ENCODE results near the gene PAX7.
"Not testable (repeated sequence)": the region's sequence is repeated elsewhere in the genome, so short reads cannot be mapped to it uniquely, and the experiment has no call there.

PAX7 gene

GRCh38 chr1:18760156-18760555, 129.5 kb downstream of the PAX7 start:
- H3K4me3 ChIP-seq: no peak overlapping the region
- no peak for DNase-seq (ENCODE audit: low spot score)
- no peak for TF ChIP-seq CTCF (IDR thresholded peaks at IDR 0.05)

GRCh38 chr1:18761948-18762840, 131.5 kb downstream of the PAX7 start:
- no peak for DNase-seq (ENCODE audit: low spot score)
- no peak for TF ChIP-seq CTCF (IDR thresholded peaks at IDR 0.05)
- Histone ChIP-seq H3K27ac (no peak overlapping the region), H3K4me3 (no peak overlapping the region)

More at GRCh38 chr1:18760156-18760555, 129.5 kb downstream of the PAX7 start:
- H3K27ac ChIP-seq: no peak overlapping the region

GRCh38 chr1:18764362-18764761, 133.7 kb downstream of the PAX7 start:
- no peak for DNase-seq (ENCODE audit: low spot score)
- H3K27ac ChIP-seq: no peak overlapping the region
- H3K4me3 ChIP-seq: no peak overlapping the region
- TF ChIP-seq CTCF (IDR thresholded peaks at IDR 0.05): no peak

GRCh38 chr1:18765725-18766124, 135.1 kb downstream of the PAX7 start:
- H3K4me3 ChIP-seq: no peak overlapping the region
- TF ChIP-seq CTCF (IDR thresholded peaks at IDR 0.05): no peak
- no peak for DNase-seq (ENCODE audit: low spot score)
- H3K27ac ChIP-seq: no peak overlapping the region

GRCh38 chr1:18766328-18766727, 135.7 kb downstream of the PAX7 start:
- Histone ChIP-seq H3K4me3 (no peak overlapping the region), H3K27ac (no peak overlapping the region)
- no peak for TF ChIP-seq CTCF (IDR thresholded peaks at IDR 0.05)
- no peak for DNase-seq (ENCODE audit: low spot score)

GRCh38 chr1:18767576-18767975, 136.9 kb downstream of the PAX7 start:
- H3K4me3 ChIP-seq; DNase-seq (ENCODE audit: low spot score); H3K27ac ChIP-seq: not testable (repeated sequence)

GRCh38 chr1:18768086-18768485, 137.4 kb downstream of the PAX7 start:
- no peak overlapping the region for H3K27ac ChIP-seq
- no peak for TF ChIP-seq CTCF (IDR thresholded peaks at IDR 0.05)
- no peak overlapping the region for H3K4me3 ChIP-seq
- DNase-seq (ENCODE audit: low spot score): no peak

Data from coronary artery (tissue), 2 donors.